HuH-7 (cell line): ENCODE measurements around the gene CPNE5.

ENCODE experiments used
- DNase-seq: peaks from one replicate; pipeline ENCODE4 v3.0.0; 2011; ENCODE audit warnings: low spot score

The CPNE5 gene

GRCh38 chr6:36791085-36791484 is 48.2 kb downstream of the CPNE5 start:
- no peak for DNase-seq

GRCh38 chr6:36788768-36789167 is 50.5 kb downstream of the CPNE5 start:
- no peak for DNase-seq

- no peak for DNase-seq
Measured at GRCh38 chr6:36788186-36788585, 51.1 kb downstream of the CPNE5 start.

DNA sequence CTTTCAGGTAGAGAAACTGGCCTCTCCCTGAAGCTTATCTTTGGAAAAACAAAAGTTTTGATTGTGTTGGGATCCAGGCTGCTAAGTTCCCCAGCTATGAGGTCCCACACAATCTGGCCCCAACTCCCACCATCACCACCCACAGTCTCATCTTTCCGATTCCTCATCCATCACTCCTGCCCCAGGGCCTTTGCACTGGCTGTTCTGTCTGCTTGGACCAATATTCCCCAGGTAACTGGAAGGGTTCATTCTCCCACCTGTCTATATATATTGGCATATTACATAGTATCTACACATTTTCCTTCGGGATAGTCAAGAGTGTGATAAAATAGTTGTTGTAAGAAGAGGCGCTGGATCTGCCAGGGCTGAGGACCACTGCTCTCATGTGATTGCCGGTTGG is 52.0 kb downstream of the CPNE5 start:
- DNase-seq = no peak

DNA sequence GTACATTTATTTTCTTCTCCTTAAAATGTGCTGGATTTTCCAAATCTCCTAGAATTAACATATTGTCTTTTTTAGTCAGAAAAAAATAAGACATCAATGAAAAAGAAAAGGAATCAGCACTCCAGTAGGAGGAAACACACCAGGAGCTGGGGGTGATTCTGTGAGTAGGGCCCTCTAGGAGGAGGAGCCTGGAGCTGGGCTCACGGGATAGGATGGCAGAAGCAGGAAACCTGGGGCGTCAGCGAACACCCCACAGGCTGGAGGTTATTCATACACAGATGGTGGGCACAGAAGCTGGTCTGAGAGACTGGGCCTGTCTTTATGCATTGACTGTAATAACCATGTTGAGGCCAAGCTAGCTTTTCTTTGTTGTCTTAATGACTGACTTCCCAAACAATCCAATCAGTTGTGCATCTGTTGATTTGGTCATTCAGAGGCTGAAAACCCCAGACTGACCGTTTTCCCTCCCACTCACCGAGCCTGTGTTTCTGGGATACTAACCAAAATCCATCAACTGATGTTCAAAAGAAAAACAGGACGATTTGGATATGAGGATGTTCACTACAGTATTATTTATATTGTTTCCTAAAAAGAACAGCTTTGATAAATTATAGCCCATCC is 53.1 kb downstream of the CPNE5 start:
- DNase-seq = no peak

- no peak for DNase-seq
Measured at GRCh38 chr6:36784376-36784636, 54.9 kb downstream of the CPNE5 start.

DNA sequence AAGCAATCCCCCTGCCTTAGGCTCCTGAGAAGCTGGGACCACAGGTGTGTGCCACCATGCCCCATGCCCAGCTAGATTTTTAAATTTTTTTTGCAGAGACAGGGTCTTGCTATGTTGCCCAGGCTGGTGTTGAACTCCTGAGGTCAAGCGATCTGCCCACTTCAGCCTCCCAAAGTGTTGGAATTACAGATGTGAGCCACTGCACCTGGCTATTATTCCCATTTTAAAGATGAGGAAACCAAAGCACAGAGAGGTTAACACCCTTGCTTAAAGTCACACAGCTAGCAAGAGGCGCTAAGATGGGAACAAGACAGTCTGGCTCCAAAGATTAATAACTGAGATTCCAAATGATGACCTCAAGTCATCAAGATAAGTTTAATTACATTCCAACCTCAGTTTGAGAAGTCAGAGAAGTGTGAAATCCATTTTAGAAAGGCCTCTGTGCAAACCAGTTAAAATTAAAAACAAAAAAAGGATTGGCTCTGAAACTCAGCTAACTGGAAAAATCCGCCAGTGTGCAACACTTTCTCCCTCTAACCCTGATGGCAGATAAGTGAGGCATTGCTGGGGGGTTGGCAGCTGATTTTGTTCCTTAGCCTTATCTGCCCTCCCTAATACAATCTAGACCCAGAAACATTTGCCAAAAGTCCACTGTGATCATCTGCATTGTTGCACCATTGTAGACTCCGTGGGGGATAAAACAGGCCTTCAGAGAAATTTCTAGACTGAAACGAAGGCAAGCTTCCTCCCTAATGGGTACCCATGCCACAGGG is 55.5 kb downstream of the CPNE5 start:
- DNase-seq = no peak

DNA sequence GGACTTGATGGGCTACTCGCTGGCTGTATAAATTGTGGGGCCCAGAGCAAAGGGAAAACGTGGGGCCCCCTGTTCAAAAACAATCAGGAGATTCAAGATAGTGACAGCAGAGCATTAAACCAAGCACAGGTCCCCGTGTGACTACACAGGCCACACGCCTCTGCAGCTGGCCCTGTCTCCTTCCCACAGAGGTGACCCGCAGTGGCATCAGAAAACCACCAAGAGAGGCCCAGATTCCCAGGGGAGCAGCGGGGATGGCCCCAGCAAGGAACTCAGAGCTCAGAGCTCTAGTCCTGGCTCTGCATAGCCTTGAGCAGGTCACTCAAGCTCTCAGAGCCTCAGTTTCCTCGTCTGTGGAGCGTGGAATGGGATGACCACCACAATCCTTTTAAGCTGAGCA is 57.6 kb downstream of the CPNE5 start:
- DNase-seq = no peak

GRCh38 chr6:36780442-36781177 is 58.6 kb downstream of the CPNE5 start:
- DNase-seq = no peak

DNA sequence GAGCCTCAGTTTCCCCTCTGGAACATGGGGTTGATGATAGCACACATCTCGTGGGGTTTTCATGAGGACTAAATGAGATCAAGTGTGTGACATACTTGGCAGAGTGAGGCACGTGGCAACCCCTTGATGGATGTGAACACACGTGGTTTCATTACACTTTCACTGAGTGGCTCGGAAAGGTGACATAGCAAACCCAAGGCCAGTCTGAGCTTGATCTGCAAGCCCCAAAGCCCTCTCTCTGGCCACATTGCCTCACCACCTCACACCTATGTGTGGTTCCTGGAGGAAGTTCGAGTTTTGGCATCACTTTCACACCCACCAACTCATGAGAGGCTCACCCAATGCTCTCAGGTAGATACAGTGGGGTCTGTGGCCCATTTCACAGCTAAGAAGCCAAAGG is 60.0 kb downstream of the CPNE5 start:
- no peak for DNase-seq

DNA sequence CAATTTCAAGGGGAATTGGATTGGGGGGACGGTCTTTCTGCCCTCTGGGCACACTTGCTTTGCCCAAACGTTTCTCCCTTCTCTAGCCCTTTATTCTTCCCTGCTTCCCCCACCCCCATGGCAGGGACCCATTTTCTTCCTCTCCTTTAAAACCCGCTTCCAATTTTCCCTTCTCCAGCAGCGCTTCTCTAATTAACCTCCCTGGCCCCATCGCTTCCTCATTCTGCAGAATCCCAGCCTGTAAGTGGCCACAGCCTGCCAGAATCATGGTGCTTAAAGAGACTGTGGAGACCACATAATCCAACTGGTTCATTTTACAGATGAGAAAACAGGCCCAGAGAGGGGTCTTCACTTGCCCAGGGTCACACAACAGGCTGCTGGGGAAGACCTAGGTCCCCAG is 61.4 kb downstream of the CPNE5 start:
- DNase-seq = no peak

- DNase-seq = no peak
Measured at GRCh38 chr6:36776167-36776566, 63.1 kb downstream of the CPNE5 start.

- DNase-seq = no peak
Measured at GRCh38 chr6:36774331-36774730, 64.9 kb downstream of the CPNE5 start.

- DNase-seq = no peak
Measured at GRCh38 chr6:36772397-36772796, 66.8 kb downstream of the CPNE5 start.

- DNase-seq = no peak
Measured at GRCh38 chr6:36771145-36771544, 68.1 kb downstream of the CPNE5 start.

GRCh38 chr6:36769676-36770499 is 69.4 kb downstream of the CPNE5 start:
- no peak for DNase-seq

GRCh38 chr6:36769183-36769675 is 70.0 kb downstream of the CPNE5 start:
- no peak for DNase-seq

- no peak for DNase-seq
Measured at GRCh38 chr6:36766399-36766945, 72.8 kb downstream of the CPNE5 start.

DNA sequence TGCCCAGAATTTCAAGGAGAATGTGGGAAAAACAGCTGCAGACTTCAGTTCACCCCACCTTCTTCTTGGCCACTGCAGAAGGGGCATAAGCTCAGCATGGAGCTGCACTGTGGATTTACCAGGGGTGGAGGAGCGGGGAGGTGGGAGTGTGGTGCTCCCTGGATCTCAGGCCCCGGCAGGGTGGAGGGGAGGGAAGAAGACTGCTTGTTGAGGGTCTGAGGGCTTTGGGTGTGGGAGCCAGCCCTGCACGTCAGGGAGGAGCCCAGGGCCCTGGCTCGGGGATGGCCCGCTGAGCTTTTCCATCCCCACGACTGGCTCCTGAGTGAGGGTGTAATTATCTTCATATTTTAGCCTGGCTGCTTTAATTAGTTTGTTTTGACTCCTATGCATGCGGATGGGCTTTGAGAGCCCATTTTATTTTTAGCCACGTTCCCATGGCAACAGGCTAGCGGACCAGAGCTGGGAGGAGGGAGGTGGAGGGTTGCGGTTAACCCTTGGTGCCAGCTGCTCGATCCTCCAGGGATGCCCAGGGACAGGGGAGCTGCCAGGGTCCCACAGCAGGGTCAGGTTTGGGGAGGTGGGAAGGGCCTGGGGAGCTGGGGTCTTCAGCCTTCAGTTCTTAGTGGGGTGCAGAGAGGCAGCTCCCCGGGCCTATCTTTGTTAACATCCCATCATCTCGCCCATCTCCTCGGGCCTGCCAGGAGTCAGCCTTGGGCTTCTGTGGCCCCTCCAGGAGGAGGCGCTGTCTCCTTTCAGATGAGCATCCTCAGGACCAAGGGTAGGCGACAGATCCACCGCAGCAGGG is 73.4 kb downstream of the CPNE5 start:
- peak; percentile 74 for DNase-seq

DNA sequence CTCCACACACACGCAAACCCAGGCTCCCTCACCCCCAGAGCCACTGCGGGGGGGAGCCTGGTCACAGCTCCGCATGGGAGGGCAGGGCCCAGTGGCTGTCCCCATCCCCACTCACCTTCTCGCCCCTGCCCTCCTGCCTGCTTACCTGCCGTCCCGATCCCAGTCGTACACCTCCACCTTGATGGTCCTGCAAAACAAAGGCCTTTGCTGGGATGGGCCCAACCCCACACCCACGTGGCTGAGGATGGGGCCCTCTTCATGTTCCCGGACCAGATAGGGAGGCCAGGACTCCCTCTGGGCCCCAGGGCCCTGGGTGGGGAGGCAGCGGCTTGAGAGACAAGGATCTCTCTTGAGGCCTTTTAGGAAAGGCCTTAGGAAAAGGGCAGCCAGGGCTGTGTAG is 74.1 kb downstream of the CPNE5 start:
- no peak for DNase-seq

DNA sequence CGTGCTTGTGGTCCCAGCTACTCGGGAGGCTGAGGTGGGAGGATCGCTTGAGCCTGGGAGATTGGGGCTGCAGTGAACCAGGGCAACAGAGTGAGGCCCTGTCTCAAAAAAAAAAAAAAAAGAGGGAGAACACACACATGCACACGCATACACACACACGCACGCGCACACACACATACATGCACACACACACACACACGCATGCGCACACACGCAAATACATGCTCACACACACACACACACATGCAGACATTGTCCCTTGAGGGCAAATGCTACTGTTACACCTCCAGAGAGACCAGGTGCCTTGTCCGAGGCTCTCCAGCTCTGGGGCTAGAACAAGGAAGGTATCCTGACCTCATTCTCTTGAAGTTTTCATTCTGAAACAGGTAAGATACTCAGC is 77.1 kb downstream of the CPNE5 start:
- DNase-seq = no peak
